ENCODE measurements around the gene ENDOV. TPM values are rescaled to one million over a fixed set of nuclear protein-coding genes. Genes with fewer than 3 reads are reported as not detected.
A peak's percentile ranks its signal among the peaks of the same experiment; 100 is the strongest.

ENDOV gene
- total and polyA plus RNA-seq, 2 of the 13 experiments (the other 11 are each of a cell fraction or from before 2014, with no cell fraction given): 15.1 to 17.1 TPM

DNA sequence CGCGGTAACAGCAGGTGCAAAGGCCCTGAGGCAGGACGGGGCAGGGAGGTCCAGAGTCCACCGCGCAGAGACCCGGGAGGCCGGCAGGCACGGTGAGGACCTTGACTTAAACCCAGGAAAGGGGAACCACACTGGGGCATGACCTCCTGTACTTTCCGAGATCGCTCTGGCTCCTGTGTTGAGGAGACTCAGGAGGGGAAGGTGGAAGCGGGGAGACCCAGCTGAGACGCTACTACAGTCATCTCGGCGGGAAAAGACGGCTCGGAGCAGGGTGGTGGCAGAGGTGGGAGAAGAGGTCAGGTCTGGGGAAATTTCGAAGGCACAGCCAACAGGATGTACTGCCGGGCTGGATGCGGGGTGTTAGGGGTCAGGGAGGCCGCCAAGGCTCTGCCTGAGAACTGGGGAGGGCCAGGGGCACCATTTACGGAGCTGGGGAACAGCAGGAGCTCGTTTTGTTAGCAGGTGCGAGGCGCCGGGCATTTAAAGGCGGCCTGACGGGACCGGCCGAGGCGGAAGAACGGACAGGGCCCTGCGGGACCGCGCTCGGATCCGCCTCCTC, 39.1 kb downstream of the ENDOV start (continued):
- no peak for TF ChIP-seq ZFY (CRISPR knock-in tag; IDR thresholded peaks at IDR 0.05)
- TF ChIP-seq HNRNPL (IDR thresholded peaks at IDR 0.05; ENCODE audit: low read depth, low read length): no peak
- 0 out of 2 replicates have a peak, but pooled peaks have one; percentile 0 for TF ChIP-seq AHR (CRISPR knock-in tag; IDR thresholded peaks at IDR 0.05)
- TF ChIP-seq ZNF451 (CRISPR knock-in tag; IDR thresholded peaks at IDR 0.05): 0 out of 2 replicates have a peak, but pooled peaks have one; percentile 9
- TF ChIP-seq, protein P1, sequence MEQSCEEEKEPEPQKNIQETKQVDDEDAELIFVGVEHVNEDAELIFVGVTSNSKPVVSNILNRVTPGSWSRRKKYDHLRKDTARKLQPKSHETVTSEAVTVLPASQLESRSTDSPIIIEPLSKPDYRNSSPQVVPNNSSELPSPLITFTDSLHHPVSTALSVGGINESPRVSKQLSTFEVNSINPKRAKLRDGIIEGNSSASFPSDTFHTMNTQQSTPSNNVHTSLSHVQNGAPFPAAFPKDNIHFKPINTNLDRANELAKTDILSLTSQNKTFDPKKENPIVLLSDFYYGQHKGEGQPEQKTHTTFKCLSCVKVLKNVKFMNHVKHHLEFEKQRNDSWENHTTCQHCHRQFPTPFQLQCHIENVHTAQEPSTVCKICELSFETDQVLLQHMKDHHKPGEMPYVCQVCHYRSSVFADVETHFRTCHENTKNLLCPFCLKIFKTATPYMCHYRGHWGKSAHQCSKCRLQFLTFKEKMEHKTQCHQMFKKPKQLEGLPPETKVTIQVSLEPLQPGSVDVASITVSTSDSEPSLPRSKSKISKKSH (CRISPR knock-in tag; IDR thresholded peaks at IDR 0.05; ENCODE audit: borderline replicate concordance): no peak; the same call in 1 of the 2 replicates
- TF ChIP-seq HMGA1 (CRISPR knock-in tag; conservative IDR thresholded peaks at IDR 0.05): no peak
- TF ChIP-seq MAFK (conservative IDR thresholded peaks at IDR 0.05 in 1 of 2, IDR thresholded peaks at IDR 0.05 in 1 of 2; ENCODE audit: low read length in 2 of 2): no peak
- TF ChIP-seq ZFX (CRISPR knock-in tag; IDR thresholded peaks at IDR 0.05; ENCODE audit: low read depth): no peak
- no peak for TF ChIP-seq ZNF382 (CRISPR knock-in tag; IDR thresholded peaks at IDR 0.05; ENCODE audit: borderline replicate concordance)
- peak; percentile 74 for TF ChIP-seq CHD4 (IDR thresholded peaks at IDR 0.05; ENCODE audit: borderline replicate concordance, low read length)
- TF ChIP-seq DMAP1 (CRISPR knock-in tag; IDR thresholded peaks at IDR 0.05): no peak
- no peak for TF ChIP-seq ZSCAN29 (CRISPR knock-in tag; conservative IDR thresholded peaks at IDR 0.05)
- TF ChIP-seq ATRX (CRISPR knock-in tag; IDR thresholded peaks at IDR 0.05; ENCODE audit: borderline replicate concordance): no peak
- 0 out of 2 replicates have a peak, but pooled peaks have one; percentile 27 for TF ChIP-seq ZNF432 (CRISPR knock-in tag; IDR thresholded peaks at IDR 0.05; ENCODE audit: borderline replicate concordance)
- no peak for TF ChIP-seq FLYWCH1 (CRISPR knock-in tag; IDR thresholded peaks at IDR 0.05)
- no peak for TF ChIP-seq KDM4B (CRISPR knock-in tag; IDR thresholded peaks at IDR 0.05)
- TF ChIP-seq PRPF4 (IDR thresholded peaks at IDR 0.05; ENCODE audit: low read depth, low read length, poor library complexity, severe bottlenecking): no peak
- TF ChIP-seq ZNF180 (CRISPR knock-in tag; IDR thresholded peaks at IDR 0.05; ENCODE audit: borderline replicate concordance, low read depth): no peak; the same call in 1 of the 2 replicates
- TF ChIP-seq ZMYM4 (CRISPR knock-in tag; IDR thresholded peaks at IDR 0.05): no peak
- TF ChIP-seq ZNF83 (CRISPR knock-in tag; IDR thresholded peaks at IDR 0.05; ENCODE audit: borderline replicate concordance): no peak
- TF ChIP-seq NCOA1 (CRISPR knock-in tag; IDR thresholded peaks at IDR 0.05): peak; percentile 77; the same call in 1 of the 2 replicates
- no peak for TF ChIP-seq FOXK2 (IDR thresholded peaks at IDR 0.05)
- no peak for TF ChIP-seq REXO4 (CRISPR knock-in tag; IDR thresholded peaks at IDR 0.05; ENCODE audit: borderline replicate concordance)
- no peak for TF ChIP-seq ZNF747 (CRISPR knock-in tag; IDR thresholded peaks at IDR 0.05; ENCODE audit: borderline replicate concordance)
- TF ChIP-seq THYN1 (CRISPR knock-in tag; IDR thresholded peaks at IDR 0.05; ENCODE audit: borderline replicate concordance, low read depth): no peak
- TF ChIP-seq ZNF235 (CRISPR knock-in tag; IDR thresholded peaks at IDR 0.05; ENCODE audit: borderline replicate concordance): no peak
- TF ChIP-seq SOX5 (CRISPR knock-in tag; IDR thresholded peaks at IDR 0.05; ENCODE audit: borderline replicate concordance): no peak
- TF ChIP-seq, protein P2, sequence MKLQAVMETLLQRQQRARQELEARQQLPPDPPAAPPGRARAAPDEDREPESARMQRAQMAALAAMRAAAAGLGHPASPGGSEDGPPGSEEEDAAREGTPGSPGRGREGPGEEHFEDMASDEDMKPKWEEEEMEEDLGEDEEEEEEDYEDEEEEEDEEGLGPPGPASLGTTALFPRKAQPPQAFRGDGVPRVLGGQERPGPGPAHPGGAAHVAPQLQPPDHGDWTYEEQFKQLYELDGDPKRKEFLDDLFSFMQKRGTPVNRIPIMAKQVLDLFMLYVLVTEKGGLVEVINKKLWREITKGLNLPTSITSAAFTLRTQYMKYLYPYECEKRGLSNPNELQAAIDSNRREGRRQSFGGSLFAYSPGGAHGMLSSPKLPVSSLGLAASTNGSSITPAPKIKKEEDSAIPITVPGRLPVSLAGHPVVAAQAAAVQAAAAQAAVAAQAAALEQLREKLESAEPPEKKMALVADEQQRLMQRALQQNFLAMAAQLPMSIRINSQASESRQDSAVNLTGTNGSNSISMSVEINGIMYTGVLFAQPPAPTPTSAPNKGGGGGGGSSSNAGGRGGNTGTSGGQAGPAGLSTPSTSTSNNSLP (IDR thresholded peaks at IDR 0.05; ENCODE audit: low read depth, low read length): no peak
- no peak for TF ChIP-seq ZNF607 (CRISPR knock-in tag; IDR thresholded peaks at IDR 0.05; ENCODE audit: borderline replicate concordance)
- TF ChIP-seq NFYC (CRISPR knock-in tag; IDR thresholded peaks at IDR 0.05): no peak
